ENCODE results near the gene DDN.

Gene DDN

DNA sequence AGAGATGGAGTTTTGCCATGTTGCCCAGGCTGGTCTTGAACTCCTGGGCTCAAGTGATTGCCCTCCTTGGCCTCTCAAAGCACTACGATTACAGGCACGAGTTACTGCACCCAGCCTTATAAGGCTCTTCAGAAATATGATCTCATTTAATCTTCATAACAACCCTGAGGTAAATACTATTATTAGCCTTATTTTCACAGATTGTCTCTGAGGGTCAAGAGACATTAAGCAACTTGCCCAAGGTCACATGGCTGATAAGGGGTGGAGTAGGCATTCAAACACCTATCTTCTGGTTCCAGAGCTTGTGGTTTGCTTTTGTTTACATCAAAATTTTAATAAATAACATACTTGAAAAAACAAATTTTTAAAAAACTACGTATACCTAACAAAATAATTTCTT lies 14.3 kb upstream of the DDN start:
- no peak for DNase-seq (ENCODE audit: low read depth)

DNA sequence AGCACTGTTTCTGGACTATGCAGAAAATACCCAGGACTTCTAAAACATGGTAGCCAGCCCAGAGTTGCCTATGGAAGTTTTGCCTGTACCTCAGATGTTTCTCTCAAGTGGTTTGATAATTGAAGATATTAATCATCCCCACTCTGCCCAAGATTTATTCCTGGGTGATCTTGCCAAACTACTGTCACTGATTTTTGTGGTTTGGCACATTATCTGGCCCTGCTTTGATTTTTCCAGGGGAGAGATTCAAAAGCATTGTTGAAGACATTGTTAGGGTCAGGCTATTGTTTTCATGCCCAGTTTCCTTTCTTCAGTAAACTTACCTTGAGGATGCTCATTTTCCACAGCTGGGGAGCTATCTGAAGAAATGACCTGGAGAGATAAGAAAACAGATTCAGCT lies 13.6 kb upstream of the DDN start:
- no peak for DNase-seq (ENCODE audit: low read depth)

DNA sequence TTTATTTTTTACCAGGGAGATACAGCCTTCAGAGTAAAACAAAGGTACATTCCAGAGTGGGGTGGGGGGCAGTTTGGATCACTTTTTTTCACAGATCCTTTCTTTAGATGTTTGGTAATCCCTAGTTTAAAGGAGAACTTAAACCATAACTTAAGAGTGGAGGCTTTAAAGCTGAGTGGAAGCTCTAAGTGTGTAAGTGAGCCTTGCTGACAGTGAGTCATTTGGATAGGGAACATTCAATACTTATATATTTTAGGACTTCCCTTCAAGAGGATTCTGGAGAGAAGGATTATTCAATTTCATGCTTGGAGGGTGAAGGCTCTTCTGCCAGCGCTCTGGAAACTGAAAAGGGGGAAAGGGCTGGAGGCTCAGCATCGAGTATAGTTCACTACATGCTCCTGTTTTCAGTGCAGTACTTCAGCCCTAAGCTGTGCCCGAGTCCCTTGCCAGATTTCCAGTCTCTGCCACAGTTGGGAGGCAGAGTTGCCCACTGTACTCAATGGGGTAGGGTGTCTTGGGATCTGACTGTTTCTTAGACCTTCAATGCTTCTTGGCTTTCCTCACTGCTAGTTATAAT lies 11.0 kb upstream of the DDN start:
- no peak for DNase-seq (ENCODE audit: low read depth)

DNA sequence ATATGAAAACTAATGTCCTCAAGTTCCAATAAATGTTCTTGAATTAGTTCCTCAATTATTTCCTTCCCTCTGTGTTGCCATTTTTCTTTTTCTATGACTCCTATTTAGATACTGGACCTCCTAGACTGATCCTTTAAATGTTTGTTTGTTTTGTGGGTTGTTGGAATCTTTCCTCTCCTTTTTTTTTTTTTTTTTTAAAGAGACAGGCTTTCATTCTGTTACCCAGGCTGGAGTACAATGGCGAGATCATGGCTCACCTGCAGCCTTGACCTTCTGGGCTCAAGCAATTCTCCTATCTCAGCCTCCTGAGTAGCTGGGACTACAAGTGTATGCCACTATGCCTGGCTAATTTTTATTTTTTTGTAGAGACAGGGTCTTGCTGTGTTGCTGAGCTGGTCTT lies 9.8 kb upstream of the DDN start:
- no peak for DNase-seq (ENCODE audit: low read depth)

DNA sequence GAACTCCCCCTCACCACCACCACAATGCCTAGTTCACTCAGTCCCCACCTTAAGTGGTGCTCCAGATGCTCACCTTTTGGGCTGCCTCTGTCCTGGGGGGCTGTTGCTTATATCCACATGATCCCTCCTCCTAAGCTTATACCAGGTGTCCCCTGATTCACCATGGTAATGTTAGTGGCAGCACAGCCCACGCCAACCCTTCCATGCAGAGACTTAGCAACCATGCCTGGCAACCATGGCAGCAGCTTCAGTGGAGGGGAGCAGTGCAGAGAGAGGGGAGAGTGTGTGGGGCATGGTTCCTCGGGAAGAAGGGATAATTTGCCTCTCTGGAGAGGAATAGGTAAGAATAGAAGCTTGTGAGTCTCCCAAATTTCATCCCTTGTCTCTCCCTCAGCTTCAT lies 1.2 kb upstream of the DDN start:
- no peak for DNase-seq (ENCODE audit: low read depth)

DNA sequence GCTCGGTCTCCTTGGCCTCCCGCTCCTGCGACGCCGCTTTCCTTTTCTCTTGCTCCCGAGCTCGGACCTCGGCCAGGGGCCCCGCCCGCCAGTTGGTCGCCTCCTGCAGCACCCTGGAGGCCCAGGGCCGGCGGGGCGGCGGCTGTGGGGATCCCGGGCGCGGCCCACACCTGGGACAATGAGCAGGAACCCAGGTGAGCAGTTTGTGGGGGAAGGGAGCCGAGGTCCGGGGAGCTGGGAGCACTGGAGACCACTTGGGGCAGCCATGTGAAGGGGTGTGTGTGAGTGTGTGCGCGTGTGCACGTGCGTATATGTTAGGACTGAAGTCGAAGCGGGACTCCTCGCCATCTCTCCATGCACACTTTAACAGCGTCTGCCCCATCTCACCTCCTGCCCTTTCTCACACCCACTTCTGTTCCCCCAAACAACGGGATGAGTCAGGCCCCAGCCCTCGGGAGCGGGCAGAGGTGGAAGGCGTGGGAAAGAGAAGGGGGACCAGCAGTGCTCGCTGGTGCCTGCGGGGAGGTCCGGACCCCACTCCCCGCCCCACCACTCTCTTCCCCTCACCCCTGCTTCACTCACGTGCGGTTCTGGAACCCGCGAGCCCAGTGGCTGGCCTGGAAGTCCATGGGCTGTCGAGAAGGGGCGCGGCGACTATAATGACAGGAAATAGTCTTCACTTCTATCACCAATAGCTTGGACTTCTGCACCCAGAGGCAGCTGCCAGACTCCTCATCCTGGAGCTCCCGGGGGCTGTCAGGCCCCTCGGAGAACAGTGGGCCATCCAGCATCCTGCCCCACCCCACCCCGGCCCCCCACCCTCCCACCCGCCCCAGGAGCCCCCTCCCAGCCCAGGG lies 450 bp downstream of the DDN start:
- DNase-seq (ENCODE audit: low read depth), result peak; percentile 13

DNA sequence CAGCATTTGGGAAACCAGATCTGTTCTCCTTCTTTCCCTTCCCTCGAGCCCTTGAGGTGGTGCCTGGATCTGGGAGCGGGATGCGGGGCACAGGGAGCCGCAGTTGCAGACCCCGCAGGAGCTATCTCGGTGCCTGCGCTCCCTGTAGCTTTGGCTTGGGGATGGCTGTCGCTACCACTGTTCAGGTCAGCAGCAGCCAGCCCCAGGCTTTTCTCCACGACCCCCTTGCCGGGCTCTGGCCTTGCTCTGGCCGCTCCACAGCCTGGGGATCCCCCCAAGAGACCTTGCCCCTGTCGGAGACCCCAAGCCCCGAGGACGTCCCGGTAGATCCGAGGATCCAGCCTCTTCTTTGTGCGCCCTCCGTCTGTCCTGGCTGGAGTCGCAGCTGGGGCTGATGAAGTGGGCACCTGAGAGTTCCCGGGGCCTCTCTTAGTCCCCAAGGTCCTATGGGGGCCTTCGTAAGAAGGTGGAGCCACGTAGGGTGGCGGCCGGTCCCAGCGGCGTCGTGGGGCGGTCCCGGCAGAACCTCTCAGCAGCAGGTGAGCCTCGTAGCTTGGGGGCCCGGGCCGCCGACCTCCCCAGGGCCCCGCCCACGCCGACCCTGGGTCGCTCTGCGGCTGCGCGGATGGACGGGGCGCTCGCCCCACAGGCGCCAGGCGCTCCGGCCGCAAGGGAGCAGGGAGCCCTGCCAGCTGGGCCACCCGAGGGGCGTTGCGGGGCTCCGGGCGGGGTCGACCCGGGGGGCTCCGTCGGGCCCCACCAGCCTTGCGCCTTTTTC lies 1.3 kb downstream of the DDN start:
- DNase-seq (ENCODE audit: low read depth), result peak; percentile 20

DNA sequence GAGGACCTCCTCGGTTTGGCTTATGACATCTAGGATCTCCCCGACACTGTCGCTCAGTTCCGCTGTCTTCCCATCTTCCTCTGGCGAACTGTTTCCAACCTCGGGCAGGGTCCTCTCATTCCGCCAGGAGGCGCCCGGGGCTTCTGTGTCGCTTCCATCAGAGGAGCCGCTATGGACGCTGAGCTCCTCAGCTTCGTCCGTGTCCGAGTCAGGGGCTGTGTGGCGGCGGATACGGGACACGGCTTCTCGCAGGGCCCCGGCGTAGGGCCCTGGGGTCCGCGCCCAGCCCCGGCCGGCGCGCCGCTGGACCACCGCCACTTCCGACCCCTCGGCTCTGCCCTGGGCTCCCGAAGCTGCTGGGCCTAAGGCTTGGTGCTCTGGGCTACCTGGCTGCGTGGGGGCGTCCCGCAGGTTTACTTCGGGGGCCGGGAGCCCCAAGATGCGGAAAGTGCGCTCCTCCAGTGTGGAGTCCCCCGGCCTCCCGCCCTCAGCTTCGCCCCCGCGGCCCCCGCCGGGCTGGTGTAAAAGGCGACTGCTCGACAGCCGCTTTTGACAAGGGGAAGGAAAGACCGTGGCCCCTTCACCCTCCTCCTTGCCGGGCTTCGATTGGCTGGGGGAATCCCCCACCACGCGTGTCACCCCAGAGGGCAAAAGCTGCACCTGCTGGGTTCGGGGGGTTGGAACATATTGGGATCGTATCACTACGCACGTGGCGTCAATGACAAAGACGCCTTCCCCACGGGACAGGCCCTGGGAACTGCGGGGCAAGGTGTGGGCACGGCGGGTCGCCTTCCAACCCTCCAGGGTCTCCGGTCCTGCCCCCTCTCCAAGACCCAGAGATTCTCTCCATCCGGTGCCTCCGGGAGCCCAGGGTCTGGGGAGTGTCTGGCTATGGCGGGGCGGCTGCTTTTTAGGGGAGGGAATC lies 2.1 kb downstream of the DDN start:
- peak; percentile 48 for DNase-seq (ENCODE audit: low read depth)

DNA sequence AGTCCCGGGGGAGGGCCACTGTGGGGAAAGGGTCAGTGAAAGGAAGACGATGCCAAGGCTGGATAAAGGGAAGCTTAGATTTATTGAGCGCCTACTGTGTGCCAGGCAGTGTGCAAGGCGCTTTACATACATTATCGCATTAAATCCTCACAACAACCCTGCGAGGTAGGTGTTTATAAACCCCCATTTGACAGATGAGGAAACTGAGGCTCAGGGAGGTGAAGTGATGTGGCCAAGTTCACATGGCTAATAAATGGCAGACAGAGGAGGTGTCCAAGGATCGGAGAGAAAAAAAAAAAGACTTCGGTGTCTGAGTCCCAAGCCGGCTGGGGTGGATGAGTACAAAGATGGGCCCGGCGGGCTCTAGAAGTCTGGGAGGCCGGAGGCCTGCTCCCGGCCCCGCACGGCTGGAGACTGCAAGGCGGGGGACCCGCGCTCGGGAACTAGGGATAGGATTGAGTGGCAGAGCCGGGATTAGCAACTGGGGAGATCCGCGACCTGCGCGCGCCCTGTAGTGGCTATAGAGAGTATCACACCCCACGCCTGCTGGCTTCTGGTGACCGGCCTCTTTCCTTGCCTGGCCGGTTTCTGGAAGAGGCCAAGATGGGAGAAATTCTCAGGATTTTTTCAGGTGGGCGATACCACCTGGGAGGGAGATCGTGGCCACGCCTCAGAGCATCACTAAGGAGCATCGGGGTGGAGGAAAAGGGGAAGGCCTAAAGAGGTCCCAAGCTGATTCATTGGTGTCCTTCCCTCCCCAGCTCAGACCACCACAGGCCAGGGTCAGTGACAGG lies 3.9 kb downstream of the DDN start:
- no peak for DNase-seq (ENCODE audit: low read depth)

DNA sequence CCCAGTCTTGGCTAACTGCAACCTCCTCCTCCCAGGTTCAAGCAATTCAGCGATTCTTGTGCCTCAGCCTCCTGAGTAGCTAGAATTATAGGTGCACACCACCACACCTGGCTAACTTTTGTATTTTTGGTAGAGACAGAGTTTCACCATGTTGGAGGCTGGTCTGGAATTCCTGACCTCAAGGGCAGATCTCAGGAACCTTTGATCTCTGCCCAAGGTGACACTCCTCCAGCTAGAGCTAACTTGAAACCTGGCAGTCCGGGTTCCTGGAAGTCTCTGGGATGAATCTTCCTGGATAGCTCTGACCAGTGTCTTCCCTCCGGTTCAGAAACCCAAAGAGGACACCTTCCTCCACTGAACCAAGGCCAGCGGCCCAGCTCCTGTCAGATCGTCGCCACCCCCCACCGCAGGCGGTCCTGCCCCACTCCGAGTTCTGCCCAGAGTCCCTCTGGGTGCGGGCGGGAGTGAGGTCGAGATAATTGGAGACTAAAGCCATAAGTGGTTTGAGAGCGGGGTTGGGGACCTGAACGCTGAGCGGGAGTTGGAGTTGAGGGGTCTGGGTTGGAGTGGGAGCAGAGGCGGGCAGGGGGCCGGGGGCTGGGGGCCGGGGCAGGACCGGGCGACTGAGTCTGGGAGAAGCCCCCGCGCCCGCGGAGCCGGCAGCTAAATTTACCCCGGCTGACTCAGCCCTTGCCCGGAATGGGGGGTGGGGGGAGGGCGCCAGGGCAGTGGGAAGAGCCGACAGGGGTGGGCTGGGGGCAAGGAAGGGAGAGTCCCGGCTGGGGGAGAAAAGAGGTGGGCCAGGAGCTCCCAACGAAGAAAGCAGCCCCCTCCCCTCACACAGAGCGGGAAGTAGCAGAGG lies 4.7 kb downstream of the DDN start:
- DNase-seq (ENCODE audit: low read depth), result no peak

DNA sequence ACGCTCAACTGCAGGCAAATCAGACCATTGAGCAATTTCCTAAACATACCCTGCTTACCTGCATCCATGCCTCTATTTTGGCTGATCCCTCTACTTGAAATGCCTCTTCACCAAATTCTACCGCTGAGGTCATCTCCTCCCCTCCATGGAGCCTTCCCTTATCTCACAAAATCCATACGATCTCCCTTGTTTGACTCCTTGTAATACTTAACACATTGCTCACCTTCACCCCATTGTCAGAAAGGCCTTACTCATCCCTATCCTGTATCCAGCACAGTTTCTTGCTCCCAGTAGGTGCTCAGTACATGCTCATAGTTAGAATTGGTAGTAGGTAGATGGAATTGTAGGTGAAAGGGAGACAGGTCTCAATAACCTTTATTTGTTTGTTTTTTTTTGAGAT lies 5.4 kb downstream of the DDN start:
- DNase-seq (ENCODE audit: low read depth), result no peak

DNA sequence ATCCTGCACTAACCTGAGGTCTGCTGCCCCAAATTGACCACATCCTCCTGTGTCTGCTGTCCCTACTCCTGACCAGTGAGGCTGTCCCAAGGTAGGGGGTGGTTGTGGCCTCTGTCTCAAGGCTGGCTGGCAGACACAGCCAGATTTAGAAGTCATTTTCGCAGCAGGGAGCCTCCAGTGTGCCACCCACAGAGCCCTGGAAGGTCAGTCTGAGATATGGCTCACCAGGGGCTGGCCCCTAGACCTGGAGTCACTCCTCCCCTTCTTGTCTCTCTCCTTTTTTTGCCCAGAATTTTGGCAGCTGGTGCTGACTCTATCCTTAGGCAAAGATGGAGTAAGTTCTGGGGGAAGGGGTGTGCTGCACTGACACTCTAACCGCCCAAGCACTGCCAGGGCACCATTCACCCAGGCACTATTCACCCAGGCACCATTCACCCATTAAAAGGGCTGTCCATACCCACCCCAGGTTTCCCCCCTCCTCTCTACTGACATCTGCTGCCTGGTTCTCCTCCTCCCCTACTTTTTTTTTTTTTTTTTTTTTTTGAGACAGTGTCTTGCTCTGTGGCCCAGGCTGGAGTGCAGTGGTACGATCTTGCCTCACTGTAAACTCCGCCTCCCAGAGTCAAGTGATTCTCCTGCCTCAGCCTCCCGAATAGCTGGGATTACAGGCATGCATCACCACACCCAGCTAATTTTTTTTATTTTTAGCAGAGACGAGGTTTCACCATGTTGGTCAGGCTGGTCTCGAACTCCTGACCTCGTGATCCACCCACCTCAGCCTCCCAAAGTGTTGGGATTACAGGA lies 7.7 kb downstream of the DDN start:
- no peak for DNase-seq (ENCODE audit: low read depth)

DNA sequence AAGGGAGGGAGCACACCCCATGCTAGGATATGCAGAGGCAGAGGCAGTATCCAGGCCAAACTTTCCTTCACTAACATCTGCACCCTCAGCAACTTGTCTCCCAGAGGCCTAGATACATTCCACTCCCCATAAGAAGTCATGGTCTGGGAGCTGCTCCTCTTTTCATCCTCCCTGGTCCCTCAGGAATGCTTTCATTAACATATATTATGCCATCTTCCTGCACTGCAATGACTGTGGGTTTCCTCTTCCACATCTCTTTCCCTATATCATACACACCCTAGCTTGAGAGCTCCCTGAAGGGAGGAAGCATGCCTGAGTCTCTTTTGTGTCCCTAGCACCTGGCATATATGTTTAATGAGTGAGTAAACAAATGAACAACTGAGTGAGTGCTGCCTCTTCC lies 8.6 kb downstream of the DDN start:
- DNase-seq (ENCODE audit: low read depth), result no peak

DNA sequence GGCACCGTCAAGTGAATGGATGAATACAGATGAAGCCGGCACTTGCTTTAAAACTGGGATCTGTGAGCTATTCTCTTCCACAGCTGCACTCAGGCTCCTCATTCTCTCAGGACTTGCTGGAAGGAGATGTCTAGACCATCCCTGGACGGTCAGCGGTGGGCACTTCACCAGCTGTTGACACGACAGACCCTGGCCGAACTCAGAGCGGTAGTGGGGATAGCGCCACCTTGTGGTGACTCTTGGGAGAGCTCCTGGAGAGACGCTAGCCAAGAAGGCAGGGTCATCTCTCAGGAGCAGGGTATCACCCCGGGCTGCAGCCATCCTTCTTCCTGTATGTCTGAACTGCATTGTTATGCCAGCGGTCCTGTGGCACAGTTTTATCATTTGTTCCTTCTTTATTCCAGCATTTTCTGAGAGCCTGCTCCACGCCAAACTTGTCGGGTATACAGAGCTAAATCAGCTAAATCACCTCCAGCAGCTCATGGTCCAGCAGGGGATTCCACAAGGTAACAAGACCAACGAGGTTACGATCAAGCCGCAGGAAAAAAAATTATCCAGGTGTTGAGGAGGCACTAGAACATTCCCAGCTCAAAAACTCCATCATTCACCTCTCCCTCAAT lies 11.0 kb downstream of the DDN start:
- DNase-seq (ENCODE audit: low read depth), result peak; percentile 41

DNA sequence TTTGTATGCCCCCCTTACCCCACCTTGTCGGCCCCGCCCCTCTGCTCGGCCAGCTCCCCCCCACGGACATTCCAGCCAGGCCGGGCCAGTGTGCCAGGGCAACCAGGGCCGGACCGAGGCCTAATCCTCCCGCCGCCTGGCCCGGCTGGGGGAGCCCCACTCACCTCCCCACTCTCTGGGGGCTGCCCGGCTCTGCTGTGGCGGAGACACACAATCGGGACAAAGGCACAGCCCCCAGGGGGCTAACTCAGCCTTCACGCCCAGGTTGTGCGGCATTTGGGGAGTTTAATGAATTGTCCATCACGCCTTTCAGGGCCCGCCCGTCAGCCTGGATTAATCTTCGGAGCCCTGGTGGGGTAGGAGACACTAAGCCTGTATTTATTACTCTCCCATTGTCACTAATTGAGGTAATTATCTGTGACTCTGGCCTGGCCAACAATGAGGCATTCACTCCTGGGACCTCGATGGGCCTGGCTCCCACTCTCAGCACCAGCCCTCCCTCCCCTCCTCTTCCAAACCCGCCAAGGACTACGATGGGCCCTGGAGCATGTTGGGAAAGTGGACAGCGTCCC lies 12.4 kb downstream of the DDN start:
- DNase-seq (ENCODE audit: low read depth), result no peak

DNA sequence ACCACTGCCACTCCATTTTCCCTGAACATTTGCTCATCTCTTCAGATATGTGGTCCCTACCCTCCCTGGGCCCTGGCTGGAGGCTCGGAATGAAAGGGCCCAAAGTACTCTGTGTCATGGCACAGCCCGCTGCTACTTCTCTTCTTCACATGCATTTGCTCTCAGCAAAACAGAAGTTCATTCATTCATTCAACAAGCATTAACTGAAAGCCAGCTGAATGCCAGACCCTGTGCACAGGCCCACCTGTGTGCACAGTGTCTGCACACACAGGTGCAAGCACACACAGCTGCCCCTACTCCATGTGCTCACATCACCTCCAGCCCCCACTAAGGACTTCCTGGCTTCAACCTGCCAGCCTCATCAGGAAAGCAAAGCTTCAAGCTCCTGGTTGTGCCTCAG lies 13.3 kb downstream of the DDN start:
- no peak for DNase-seq (ENCODE audit: low read depth)

DNA sequence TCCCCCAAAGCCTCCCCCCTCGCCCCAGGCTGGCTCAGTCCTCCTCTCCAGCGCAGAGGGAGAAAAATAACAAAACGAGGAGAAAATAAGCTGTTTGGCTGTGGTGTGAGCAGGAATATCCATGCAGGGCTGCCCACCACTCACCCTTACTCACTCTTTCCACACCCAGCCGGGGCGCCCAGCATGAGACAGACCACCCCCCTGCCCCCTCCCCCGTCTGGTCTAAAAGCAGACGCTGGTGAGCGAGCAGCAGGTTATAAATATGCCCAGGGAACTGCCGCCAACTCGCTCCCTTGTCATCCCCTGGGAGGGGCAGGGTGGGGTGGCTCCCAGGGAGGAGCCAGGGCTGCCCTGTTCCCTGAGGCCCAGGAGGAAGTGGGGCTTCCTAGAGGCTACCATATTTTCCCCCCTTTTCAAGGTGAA lies 13.7 kb downstream of the DDN start:
- DNase-seq (ENCODE audit: low read depth), result no peak

DNA sequence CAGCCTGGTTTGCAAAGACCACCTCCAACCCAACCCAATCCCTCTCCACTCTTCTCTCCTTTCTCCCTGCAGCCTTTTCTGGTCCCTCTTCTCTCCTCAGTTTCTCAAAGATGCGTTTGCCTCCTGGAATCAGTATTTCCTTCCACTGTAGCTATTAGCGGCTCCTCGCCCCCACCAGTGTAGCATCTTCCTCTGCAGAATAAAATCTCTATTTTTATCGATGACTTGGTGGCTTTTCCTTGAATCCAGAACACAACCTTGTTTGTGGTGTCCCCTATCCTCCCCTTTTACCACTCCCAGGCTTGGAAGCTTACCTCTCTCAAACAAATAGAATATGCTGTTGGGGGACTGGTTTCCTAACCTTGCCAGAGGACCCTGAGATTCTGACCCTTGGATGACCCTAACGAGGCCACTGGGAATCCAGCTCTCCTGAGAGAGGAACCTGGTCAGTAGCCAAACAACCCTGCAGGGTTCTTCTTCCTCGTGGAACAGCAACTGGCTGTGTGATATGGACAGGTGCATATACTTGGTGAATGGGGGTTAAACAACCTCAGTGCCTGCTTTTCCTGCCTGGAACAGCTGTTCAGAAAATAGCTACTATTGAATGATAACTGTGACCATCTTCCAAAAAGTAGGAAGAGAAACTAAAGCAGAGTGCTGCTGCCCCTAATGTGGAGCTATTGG lies 16.6 kb downstream of the DDN start:
- DNase-seq (ENCODE audit: low read depth), result no peak

Data from stimulated activated CD8-positive, alpha-beta memory T cell treated with anti-CD3 and anti-CD28 coated beads, Interleukin-12 subunit alpha, Interleukin-12 subunit beta, amount 100 ng/mL, for 4 hours (primary cell).